A673 (cell line): ENCODE measurements around the gene LRRC58. TPM values are rescaled to one million over a fixed set of nuclear protein-coding genes. Genes with fewer than 3 reads are reported as not detected.
"Not testable (repeated sequence)": the region's sequence is repeated elsewhere in the genome, so short reads cannot be mapped to it uniquely, and the experiment has no call there.

Experiments
- BruUV-seq: library from RNA; stranded (reverse); fragments of 400-500 nt; replicated peaks from 2 replicates; lab custom pipeline; 2021; lab: Mats Ljungman, UMichigan
- CTCF ChIA-PET: fragments of 300-600 bp; sonication (Branson Sonifier 250); formaldehyde crosslinking; loops from one replicate; lab custom pipeline; 2022; ENCODE audit warnings: antibody characterized with exemption; lab: Charles Lee
- POLR2A ChIA-PET: fragments of 300-600 bp; sonication (Branson Sonifier 250); formaldehyde crosslinking; loops from one replicate; lab custom pipeline; 2022; ENCODE audit warnings: antibody characterized with exemption; ENCODE audit not compliant: low non-redundant PET; lab: Charles Lee
- DNase-seq: peaks from one replicate; pipeline ENCODE4 v3.0.0-alpha.2; 2015; ENCODE audit warnings: low spot score
- H3K27ac ChIP-seq: fragments of 200-600 bp; sonication (generic); 2 replicates; pipeline ENCODE4 v1.5.1; 2016; ENCODE audit warnings: mixed run types, low read depth, mild to moderate bottlenecking, mixed read lengths, antibody characterized with exemption, low read length; ENCODE audit not compliant: poor library complexity, severe bottlenecking
- H3K27me3 ChIP-seq: fragments of 200-600 bp; sonication (generic); replicated peaks from 2 replicates; pipeline ENCODE4 v1.6.1; 2017; ENCODE audit warnings: mixed run types, low read depth, mild to moderate bottlenecking, mixed read lengths, antibody characterized with exemption, low read length; ENCODE audit not compliant: insufficient read depth, poor library complexity
- H3K36me3 ChIP-seq: fragments of 200-600 bp; sonication (generic); 2 replicates; pipeline ENCODE4 v1.6.1; 2016; ENCODE audit warnings: mixed run types, mild to moderate bottlenecking, mixed read lengths, antibody characterized with exemption, low read length; ENCODE audit not compliant: insufficient read depth, poor library complexity, severe bottlenecking
- H3K4me1 ChIP-seq: fragments of 200-600 bp; sonication (generic); 2 replicates; pipeline ENCODE4 v1.6.1; 2017; ENCODE audit warnings: mixed run types, mild to moderate bottlenecking, mixed read lengths, antibody characterized with exemption, low read length; ENCODE audit not compliant: insufficient read depth, poor library complexity, severe bottlenecking
- H3K4me3 ChIP-seq: fragments of 200-600 bp; sonication (generic); 2 replicates; pipeline ENCODE4 v1.5.1; 2016; ENCODE audit warnings: low read depth, mixed run types, mild to moderate bottlenecking, mixed read lengths, low read length; ENCODE audit not compliant: poor library complexity, severe bottlenecking
- H3K9me3 ChIP-seq: fragments of 200-600 bp; sonication (generic); 2 replicates; pipeline ENCODE4 v1.6.1; 2016; ENCODE audit warnings: mixed run types, low read depth, mild to moderate bottlenecking, mixed read lengths, antibody characterized with exemption, low read length; ENCODE audit not compliant: poor library complexity, severe bottlenecking
- EZH2 ChIP-seq: fragments of 200-600 bp; sonication (generic); IDR thresholded peaks from 2 replicates; pipeline ENCODE4 v1.6.1; 2017; ENCODE audit warnings: borderline replicate concordance, low read depth, mild to moderate bottlenecking, mixed read lengths, antibody characterized with exemption, low read length; ENCODE audit not compliant: poor library complexity, severe bottlenecking
- intact Hi-C: fragments of 100-400 bp; cut with micrococcal nuclease; formaldehyde crosslinking; loops from one replicate; pipeline ENCODE4 v1.10.0; 2022; ENCODE audit not compliant: unreplicated experiment
- total RNA-seq: library from RNA; stranded (reverse); gene quantifications from 2 replicates; pipeline ENCODE4 v1.2.3, GENCODE V29; 2021
- TF ChIP-seq, protein P1 (sequence below): fragments of 300-800, 200-600 bp; sonication (generic); conservative IDR thresholded peaks from 2 replicates; pipeline ENCODE4 v1.5.1; 2017; ENCODE audit warnings: low read depth, mild to moderate bottlenecking, antibody characterized with exemption, low read length, moderate library complexity, mixed read lengths

Gene LRRC58
- total RNA-seq, 1 experiment from 2014 or later: 34.1 TPM

DNA sequence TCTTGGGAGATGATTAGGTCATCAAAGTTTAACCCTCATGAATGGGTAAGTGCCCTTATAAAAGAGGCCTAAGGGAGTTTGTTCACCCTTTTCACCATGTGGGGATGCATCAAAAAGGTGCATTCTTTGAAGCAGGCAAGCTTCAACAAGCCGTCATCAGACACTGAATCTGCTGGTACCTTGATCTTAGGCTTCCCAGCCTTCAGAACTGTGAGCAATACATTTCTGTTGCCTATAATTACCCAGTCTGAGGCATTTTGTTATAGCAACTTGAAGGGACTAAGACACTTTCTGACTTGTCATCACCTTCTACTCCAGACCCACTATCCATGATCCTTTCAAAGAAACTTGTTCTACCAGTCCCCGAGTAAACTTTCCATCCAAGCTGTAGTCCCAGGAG lies 44.6 kb upstream of the LRRC58 start:
- H3K27me3 ChIP-seq: no peaks in the 10 kb centered on the region

DNA sequence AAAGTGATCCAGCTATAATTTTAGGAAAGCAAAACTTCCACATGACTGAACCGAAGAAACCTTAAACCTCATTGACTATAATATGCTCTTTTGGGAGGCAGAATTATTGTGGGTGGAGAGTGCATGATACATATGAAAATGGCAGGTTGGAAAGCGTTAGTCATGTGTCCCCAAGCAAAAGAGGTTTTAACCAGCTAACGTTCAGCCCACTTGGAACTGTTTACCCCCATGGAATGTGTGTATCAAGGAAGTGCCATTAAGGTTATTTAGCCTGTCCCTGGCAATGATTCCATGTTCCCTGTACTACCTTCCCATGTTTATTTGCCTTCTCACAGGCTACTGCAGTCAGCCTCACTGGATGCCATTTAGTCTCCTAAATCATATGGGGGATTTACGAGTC lies 44.1 kb upstream of the LRRC58 start:
- DNase-seq: no peak

More for the DNA sequence above, 44.6 kb upstream of the LRRC58 start:
- ChIA-PET CTCF (no interaction called here), POLR2A (no interaction called here)
- no peak for DNase-seq
- Histone ChIP-seq H3K4me1 (no peaks in the 10 kb centered on the region), H3K36me3 (peaks cover 17% of the 10 kb centered on the region), H3K27ac (no peak overlapping the region), H3K9me3 (no peaks in the 10 kb centered on the region), H3K4me3 (no peak overlapping the region)
- TF ChIP-seq EZH2: no peak
- TF ChIP-seq, protein P1, sequence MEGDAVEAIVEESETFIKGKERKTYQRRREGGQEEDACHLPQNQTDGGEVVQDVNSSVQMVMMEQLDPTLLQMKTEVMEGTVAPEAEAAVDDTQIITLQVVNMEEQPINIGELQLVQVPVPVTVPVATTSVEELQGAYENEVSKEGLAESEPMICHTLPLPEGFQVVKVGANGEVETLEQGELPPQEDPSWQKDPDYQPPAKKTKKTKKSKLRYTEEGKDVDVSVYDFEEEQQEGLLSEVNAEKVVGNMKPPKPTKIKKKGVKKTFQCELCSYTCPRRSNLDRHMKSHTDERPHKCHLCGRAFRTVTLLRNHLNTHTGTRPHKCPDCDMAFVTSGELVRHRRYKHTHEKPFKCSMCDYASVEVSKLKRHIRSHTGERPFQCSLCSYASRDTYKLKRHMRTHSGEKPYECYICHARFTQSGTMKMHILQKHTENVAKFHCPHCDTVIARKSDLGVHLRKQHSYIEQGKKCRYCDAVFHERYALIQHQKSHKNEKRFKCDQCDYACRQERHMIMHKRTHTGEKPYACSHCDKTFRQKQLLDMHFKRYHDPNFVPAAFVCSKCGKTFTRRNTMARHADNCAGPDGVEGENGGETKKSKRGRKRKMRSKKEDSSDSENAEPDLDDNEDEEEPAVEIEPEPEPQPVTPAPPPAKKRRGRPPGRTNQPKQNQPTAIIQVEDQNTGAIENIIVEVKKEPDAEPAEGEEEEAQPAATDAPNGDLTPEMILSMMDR: no peak
- intact Hi-C loops: no loop called here
- BruUV-seq: no TSS peak

DNA sequence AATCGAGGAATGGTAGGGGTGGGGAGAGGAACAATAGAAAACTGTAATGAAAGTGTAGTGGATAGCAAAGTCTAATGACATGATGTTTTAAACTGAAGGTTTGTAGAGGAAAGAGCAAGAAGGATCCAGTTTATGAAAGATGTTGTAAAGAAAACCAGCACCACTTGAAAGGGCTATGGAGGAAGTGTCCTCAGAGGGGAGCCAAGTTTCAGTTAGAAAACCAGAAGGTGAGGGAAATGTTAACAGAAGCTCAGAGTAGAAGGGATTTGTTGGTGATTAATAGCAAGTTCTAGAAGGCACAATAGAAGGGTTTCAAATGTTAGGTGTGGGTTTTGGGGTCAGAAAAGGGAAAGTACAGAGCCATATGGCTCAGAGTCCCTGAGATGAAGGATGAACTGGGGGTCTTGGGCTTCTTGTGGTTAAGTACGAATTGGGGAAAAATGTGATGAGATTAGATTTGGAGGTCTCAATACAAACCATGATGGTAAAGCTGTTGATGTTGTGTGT lies 33.8 kb upstream of the LRRC58 start:
- no TSS peak for BruUV-seq
- Histone ChIP-seq H3K27ac (no peak overlapping the region), H3K9me3 (no peaks in the 10 kb centered on the region), H3K27me3 (no peaks in the 10 kb centered on the region), H3K36me3 (no peaks in the 10 kb centered on the region), H3K4me3 (no peak overlapping the region), H3K4me1 (no peaks in the 10 kb centered on the region)
- no peak for DNase-seq
- intact Hi-C loops: no loop called here
- ChIA-PET POLR2A (no interaction called here), CTCF (no interaction called here)
- no peak for TF ChIP-seq EZH2
- TF ChIP-seq, protein P1: no peak

More for the DNA sequence above, 44.1 kb upstream of the LRRC58 start:
- no TSS peak for BruUV-seq
- H3K4me1 ChIP-seq: no peaks in the 10 kb centered on the region
- peaks cover 12% of the 10 kb centered on the region for H3K36me3 ChIP-seq
- TF ChIP-seq EZH2: no peak
- ChIA-PET POLR2A (no interaction called here), CTCF (interaction anchor here (1.1 kb wide), 1 partner anchor 166 kb away, joined by 3 read pairs; no protein-coding TSS in a partner anchor)
- no peaks in the 10 kb centered on the region for H3K27me3 ChIP-seq
- H3K27ac ChIP-seq: no peak overlapping the region
- H3K9me3 ChIP-seq: no peaks in the 10 kb centered on the region
- intact Hi-C loops: no loop called here
- H3K4me3 ChIP-seq: no peak overlapping the region

DNA sequence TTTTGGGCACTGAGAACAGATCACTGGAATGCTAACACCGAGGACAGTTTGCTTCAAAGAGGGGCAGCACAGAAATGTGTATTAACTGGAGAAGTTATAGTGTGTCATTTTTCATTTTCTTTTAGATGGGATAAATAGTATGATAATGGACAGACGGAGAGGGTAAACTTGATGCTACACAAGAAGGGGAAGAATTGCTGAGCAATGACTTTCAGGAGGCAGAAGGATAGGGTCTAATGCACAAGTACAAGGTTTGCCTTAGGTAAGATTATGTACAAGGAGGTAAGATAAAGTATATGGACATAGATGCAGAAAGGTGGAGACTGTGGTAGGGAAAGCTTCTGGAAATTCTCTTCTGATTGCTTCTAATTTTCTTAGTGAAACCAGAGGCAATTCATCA lies 32.3 kb upstream of the LRRC58 start:
- ChIA-PET CTCF (no interaction called here), POLR2A (no interaction called here)
- Histone ChIP-seq H3K36me3 (no peaks in the 10 kb centered on the region), H3K4me3 (no peak overlapping the region), H3K27ac (no peak overlapping the region), H3K9me3 (no peaks in the 10 kb centered on the region), H3K4me1 (no peaks in the 10 kb centered on the region), H3K27me3 (no peaks in the 10 kb centered on the region)
- TF ChIP-seq EZH2: no peak
- TF ChIP-seq, protein P1: no peak
- no TSS peak for BruUV-seq
- no peak for DNase-seq
- intact Hi-C loops: no loop called here

DNA sequence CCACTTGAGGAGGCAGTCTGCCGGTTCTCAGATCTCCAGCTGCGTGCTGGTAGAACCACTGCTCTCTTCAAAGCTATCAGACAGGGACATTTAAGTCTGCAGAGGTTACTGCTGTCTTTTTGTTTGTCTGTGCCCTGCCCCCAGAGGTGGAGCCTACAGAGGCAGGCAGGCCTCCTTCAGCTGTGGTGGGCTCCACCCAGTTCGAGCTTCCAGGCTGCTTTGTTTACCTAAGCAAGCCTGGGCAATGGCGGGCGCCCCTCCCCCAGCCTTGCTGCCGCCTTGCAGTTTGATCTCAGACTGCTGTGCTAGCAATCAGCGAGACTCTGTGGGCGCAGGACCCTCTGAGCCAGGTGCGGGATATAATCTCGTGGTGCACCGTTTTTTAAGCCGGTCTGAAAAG lies 28.8 kb upstream of the LRRC58 start:
- CTCF ChIA-PET, BruUV-seq, POLR2A ChIA-PET: not testable (repeated sequence)

More for the DNA sequence above, 28.8 kb upstream of the LRRC58 start:
- H3K27ac ChIP-seq, intact Hi-C loops, DNase-seq, H3K4me1 ChIP-seq, H3K27me3 ChIP-seq, H3K4me3 ChIP-seq, H3K9me3 ChIP-seq, H3K36me3 ChIP-seq: not testable (repeated sequence)
